GM18868 (cell line): Measurements from ENCODE around the gene NECAB2.

ENCODE experiments used
- ATAC-seq: cut with Tn5 transposase; IDR thresholded peaks from one replicate; pipeline ENCODE4 v1.9.1; 2021; ENCODE audit warnings: mild to moderate bottlenecking, moderate library complexity; ENCODE audit not compliant: unreplicated experiment

NECAB2 gene

GRCh38 chr16:83965444-83966152 lies 2.4 kb upstream of the NECAB2 start:
- no peak for ATAC-seq

- ATAC-seq: no peak
Measured at GRCh38 chr16:83966153-83966696, 1.8 kb upstream of the NECAB2 start.

- no peak for ATAC-seq
Measured at GRCh38 chr16:83967091-83967490, 953 bp upstream of the NECAB2 start.

- no peak for ATAC-seq
Measured at GRCh38 chr16:83968306-83968851, 335 bp downstream of the NECAB2 start.

- ATAC-seq: no peak
Measured at GRCh38 chr16:83968891-83969649, 1.0 kb downstream of the NECAB2 start.

- no peak for ATAC-seq
Measured at GRCh38 chr16:83969771-83970429, 1.9 kb downstream of the NECAB2 start.

GRCh38 chr16:83970430-83970815 lies 2.4 kb downstream of the NECAB2 start:
- ATAC-seq: no peak

- ATAC-seq: no peak
Measured at GRCh38 chr16:83971165-83972130, 3.4 kb downstream of the NECAB2 start.

GRCh38 chr16:83972256-83973008 lies 4.4 kb downstream of the NECAB2 start:
- ATAC-seq: no peak

GRCh38 chr16:83973077-83973476 lies 5.0 kb downstream of the NECAB2 start:
- ATAC-seq: no peak

GRCh38 chr16:83973581-83974385 lies 5.7 kb downstream of the NECAB2 start:
- ATAC-seq: no peak

GRCh38 chr16:83974475-83974874 lies 6.4 kb downstream of the NECAB2 start:
- no peak for ATAC-seq

GRCh38 chr16:83975590-83976260 lies 7.7 kb downstream of the NECAB2 start:
- ATAC-seq: no peak

- ATAC-seq: no peak
Measured at GRCh38 chr16:83977056-83977815, 9.2 kb downstream of the NECAB2 start.

- no peak for ATAC-seq
Measured at GRCh38 chr16:83978401-83978904, 10.4 kb downstream of the NECAB2 start.

- no peak for ATAC-seq
Measured at GRCh38 chr16:83979441-83979840, 11.4 kb downstream of the NECAB2 start.

- ATAC-seq: no peak
Measured at GRCh38 chr16:83980794-83981193, 12.8 kb downstream of the NECAB2 start.
